ENCODE data around the gene SMIM23. TPM values are rescaled to one million over a fixed set of nuclear protein-coding genes. Genes with fewer than 3 reads are reported as not detected.

SMIM23 gene
- total and polyA plus RNA-seq, 8 donors = not detected

DNA sequence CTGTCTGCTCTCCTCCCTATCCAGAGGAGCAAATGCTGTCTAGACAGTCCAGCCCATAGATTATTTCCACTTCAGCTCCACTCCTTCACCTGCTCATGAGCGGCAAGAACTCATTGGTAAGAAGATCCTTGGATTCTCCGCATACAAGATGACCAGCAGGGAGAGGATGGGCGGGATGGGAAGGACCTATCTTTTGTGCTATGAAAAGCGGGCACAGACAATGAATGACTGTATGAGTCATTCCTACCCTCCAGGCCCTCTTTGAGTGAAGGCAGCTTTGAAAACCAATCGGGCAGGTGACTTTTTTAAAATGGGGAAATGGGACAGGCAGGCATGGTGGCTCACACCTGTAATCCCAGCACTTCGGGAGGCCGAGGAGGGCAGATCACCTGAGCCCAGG, 49.4 kb downstream of the SMIM23 start:
- DNase-seq = no peak
- WGBS, 5 donors = 79 to 84% (median 81%) methylated on average over 7 of the region's 7 CpGs
- intact Hi-C loops (cut with DNase I; ENCODE audit: low total_unique reads) = no loop called here
- H3K36me3 ChIP-seq = peaks cover 0 to 7% (median 0%) of the 10 kb centered on the region in 4 donors
- TF ChIP-seq CTCF (IDR thresholded peaks at IDR 0.05) (no peak), EP300 (IDR thresholded peaks at IDR 0.05) (no peak), POLR2A (IDR thresholded peaks at IDR 0.05) (no peak), POLR2AphosphoS5 (IDR thresholded peaks at IDR 0.05) (no peak)
- no peak overlapping the region for H3K27ac ChIP-seq
- no peaks in the 10 kb centered on the region for H3K27me3 ChIP-seq
- no peak overlapping the region for H3K4me3 ChIP-seq
- H3K4me1 ChIP-seq = no peaks in the 10 kb centered on the region
- H3K9me3 ChIP-seq = peaks cover 0 to 17% (median 5%) of the 10 kb centered on the region in 4 donors

DNA sequence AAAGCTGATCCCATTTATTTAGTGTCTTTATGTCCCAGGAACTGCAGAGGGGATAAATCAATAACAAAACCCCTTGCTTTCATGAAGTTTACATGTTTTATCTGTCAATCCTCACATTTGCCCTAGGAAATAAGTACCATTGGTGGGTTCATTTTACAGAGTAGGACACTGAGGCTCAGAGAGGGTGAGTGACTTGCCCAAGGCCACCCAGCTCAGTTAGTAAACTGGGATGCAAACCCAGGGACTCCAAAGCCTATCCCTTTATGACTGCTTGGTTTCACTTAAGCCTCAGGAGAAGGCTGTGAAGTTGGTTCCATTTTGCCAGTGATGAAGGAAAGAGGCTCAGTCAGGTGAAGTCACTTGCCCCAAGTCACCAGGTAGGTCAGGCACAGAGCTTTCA, 51.9 kb downstream of the SMIM23 start:
- Histone ChIP-seq H3K4me1 (no peaks in the 10 kb centered on the region), H3K27me3 (no peaks in the 10 kb centered on the region), H3K9me3 (peaks cover 0 to 10% (median 3%) of the 10 kb centered on the region in 4 donors), H3K4me3 (no peak overlapping the region), H3K27ac (no peak overlapping the region), H3K36me3 (peaks cover 0 to 7% (median 0%) of the 10 kb centered on the region in 4 donors)
- intact Hi-C loops (cut with DNase I; ENCODE audit: low total_unique reads) = no loop called here
- no peak for TF ChIP-seq EP300 (IDR thresholded peaks at IDR 0.05)
- TF ChIP-seq CTCF (IDR thresholded peaks at IDR 0.05) = no peak
- no peak for TF ChIP-seq POLR2A (IDR thresholded peaks at IDR 0.05)
- TF ChIP-seq POLR2AphosphoS5 (IDR thresholded peaks at IDR 0.05) = no peak
- no peak for DNase-seq

DNA sequence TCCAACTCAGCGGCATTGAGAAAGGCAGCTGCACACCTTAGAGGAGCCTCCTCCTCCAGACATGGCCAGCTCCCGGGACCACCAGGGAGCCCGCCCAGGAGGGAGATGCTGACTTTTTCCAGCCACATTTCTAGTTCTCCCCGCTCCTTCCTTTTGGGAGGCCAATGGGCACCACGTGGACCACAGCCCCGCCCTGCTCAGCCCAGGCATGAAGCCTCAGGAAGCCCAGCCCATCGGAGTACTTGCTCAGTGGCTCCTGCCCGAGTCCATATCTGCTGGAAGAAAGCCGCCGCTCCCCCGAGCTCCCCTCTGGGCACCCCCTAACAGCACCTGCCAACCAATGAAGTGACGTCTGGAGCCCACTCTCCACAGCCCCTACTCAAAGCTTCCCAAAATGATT, 52.4 kb downstream of the SMIM23 start:
- TF ChIP-seq EP300 (IDR thresholded peaks at IDR 0.05) = no peak
- no peak for TF ChIP-seq CTCF (IDR thresholded peaks at IDR 0.05)
- TF ChIP-seq POLR2AphosphoS5 (IDR thresholded peaks at IDR 0.05) = no peak
- no peak for TF ChIP-seq POLR2A (IDR thresholded peaks at IDR 0.05)
- Histone ChIP-seq H3K4me1 (no peaks in the 10 kb centered on the region), H3K36me3 (peaks cover 0 to 7% (median 0%) of the 10 kb centered on the region in 4 donors), H3K9me3 (peaks cover 0 to 9% (median 3%) of the 10 kb centered on the region in 4 donors), H3K4me3 (no peak overlapping the region), H3K27me3 (no peaks in the 10 kb centered on the region), H3K27ac (no peak overlapping the region)
- WGBS, 5 donors = 69 to 80% (median 75%) methylated on average over 12 of the region's 12 CpGs
- no peak for DNase-seq
- intact Hi-C loops (cut with DNase I; ENCODE audit: low total_unique reads) = no loop called here

- TF ChIP-seq POLR2A (IDR thresholded peaks at IDR 0.05) (no peak), POLR2AphosphoS5 (IDR thresholded peaks at IDR 0.05) (no peak), EP300 (IDR thresholded peaks at IDR 0.05) (no peak), CTCF (IDR thresholded peaks at IDR 0.05) (no peak)
- Histone ChIP-seq H3K9me3 (no peaks in the 10 kb centered on the region), H3K4me1 (no peaks in the 10 kb centered on the region), H3K27me3 (no peaks in the 10 kb centered on the region), H3K36me3 (no peaks in the 10 kb centered on the region), H3K4me3 (no peak overlapping the region), H3K27ac (no peak overlapping the region)
- no peak for DNase-seq
- 75 to 94% (median 82%) methylated on average over 2 of the region's 2 CpGs for WGBS, 5 donors
- intact Hi-C loops (cut with DNase I; ENCODE audit: low total_unique reads) = no loop called here
Measured at GRCh38 chr5:171839112-171839511, 53.5 kb downstream of the SMIM23 start.

Data from stomach (tissue), 9 donors.